ENCODE data around the gene TBC1D5. TPM values are rescaled to one million over a fixed set of nuclear protein-coding genes. Genes with fewer than 3 reads are reported as not detected.

The TBC1D5 gene
- total RNA-seq, 1 experiment from 2014 or later, result 26.1 TPM

DNA sequence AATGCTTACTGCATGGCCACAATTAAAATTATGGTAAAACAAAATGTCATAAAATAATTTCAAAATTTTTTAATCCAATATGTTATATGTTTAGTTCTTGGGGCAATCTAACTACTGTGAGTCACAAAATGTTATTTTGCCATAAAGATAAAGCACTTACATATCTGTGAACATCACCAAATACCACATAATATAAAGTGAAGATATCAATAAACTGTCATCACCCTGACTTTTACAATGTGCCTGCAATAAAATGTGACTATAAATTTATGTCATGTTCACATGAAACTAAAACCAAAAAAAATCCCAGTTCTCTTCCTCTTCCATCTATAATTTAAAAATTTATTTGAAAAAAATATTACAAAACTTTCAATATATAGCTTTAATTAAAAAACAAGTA, 191.8 kb downstream of the TBC1D5 start:
- no peak overlapping the region for H3K4me3 Mint-ChIP-seq
- CTCF ChIA-PET, result no interaction called here
- H3K9me3 Mint-ChIP-seq, result no peaks in the 10 kb centered on the region
- H3K27ac Mint-ChIP-seq, result no peak overlapping the region
- H3K4me1 Mint-ChIP-seq, result peaks cover 50% of the 10 kb centered on the region
- no peaks in the 10 kb centered on the region; the same call in 1 of the 2 replicates for H3K27me3 Mint-ChIP-seq (ENCODE audit: low read depth)
- DNase-seq (ENCODE audit: low spot score) (no peak), ATAC-seq (no peak)
- H3K36me3 Mint-ChIP-seq, result no peaks in the 10 kb centered on the region
- POLR2A ChIA-PET, result no interaction called here
- TF ChIP-seq, protein P1, sequence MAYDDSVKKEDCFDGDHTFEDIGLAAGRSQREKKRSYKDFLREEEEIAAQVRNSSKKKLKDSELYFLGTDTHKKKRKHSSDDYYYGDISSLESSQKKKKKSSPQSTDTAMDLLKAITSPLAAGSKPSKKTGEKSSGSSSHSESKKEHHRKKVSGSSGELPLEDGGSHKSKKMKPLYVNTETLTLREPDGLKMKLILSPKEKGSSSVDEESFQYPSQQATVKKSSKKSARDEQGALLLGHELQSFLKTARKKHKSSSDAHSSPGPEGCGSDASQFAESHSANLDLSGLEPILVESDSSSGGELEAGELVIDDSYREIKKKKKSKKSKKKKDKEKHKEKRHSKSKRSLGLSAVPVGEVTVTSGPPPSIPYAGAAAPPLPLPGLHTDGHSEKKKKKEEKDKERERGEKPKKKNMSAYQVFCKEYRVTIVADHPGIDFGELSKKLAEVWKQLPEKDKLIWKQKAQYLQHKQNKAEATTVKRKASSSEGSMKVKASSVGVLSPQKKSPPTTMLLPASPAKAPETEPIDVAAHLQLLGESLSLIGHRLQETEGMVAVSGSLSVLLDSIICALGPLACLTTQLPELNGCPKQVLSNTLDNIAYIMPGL (CRISPR knock-in tag; IDR thresholded peaks at IDR 0.05), result no peak
- TF ChIP-seq ZNF671 (CRISPR knock-in tag; IDR thresholded peaks at IDR 0.05) (no peak), NR3C1 (CRISPR knock-in tag; conservative IDR thresholded peaks at IDR 0.05; ENCODE audit: low read depth) (no peak), TCF7 (CRISPR knock-in tag; IDR thresholded peaks at IDR 0.05; ENCODE audit: low read depth) (no peak), RELA (CRISPR knock-in tag; IDR thresholded peaks at IDR 0.05; ENCODE audit: borderline replicate concordance) (no peak), PRRX2 (CRISPR knock-in tag; IDR thresholded peaks at IDR 0.05) (no peak), MXD4 (CRISPR knock-in tag; IDR thresholded peaks at IDR 0.05; ENCODE audit: borderline replicate concordance) (no peak), ATF1 (CRISPR knock-in tag; IDR thresholded peaks at IDR 0.05) (no peak), GTF2I (CRISPR knock-in tag; conservative IDR thresholded peaks at IDR 0.05) (no peak), SOX15 (CRISPR knock-in tag; IDR thresholded peaks at IDR 0.05) (no peak), ZNF138 (CRISPR knock-in tag; conservative IDR thresholded peaks at IDR 0.05) (no peak)
- TF ChIP-seq, protein P2, sequence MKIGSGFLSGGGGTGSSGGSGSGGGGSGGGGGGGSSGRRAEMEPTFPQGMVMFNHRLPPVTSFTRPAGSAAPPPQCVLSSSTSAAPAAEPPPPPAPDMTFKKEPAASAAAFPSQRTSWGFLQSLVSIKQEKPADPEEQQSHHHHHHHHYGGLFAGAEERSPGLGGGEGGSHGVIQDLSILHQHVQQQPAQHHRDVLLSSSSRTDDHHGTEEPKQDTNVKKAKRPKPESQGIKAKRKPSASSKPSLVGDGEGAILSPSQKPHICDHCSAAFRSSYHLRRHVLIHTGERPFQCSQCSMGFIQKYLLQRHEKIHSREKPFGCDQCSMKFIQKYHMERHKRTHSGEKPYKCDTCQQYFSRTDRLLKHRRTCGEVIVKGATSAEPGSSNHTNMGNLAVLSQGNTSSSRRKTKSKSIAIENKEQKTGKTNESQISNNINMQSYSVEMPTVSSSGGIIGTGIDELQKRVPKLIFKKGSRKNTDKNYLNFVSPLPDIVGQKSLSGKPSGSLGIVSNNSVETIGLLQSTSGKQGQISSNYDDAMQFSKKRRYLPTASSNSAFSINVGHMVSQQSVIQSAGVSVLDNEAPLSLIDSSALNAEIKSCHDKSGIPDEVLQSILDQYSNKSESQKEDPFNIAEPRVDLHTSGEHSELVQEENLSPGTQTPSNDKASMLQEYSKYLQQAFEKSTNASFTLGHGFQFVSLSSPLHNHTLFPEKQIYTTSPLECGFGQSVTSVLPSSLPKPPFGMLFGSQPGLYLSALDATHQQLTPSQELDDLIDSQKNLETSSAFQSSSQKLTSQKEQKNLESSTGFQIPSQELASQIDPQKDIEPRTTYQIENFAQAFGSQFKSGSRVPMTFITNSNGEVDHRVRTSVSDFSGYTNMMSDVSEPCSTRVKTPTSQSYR (CRISPR knock-in tag; IDR thresholded peaks at IDR 0.05), result no peak
- TF ChIP-seq, protein P3, sequence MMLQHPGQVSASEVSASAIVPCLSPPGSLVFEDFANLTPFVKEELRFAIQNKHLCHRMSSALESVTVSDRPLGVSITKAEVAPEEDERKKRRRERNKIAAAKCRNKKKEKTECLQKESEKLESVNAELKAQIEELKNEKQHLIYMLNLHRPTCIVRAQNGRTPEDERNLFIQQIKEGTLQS (CRISPR knock-in tag; conservative IDR thresholded peaks at IDR 0.05), result no peak
- TF ChIP-seq, protein P4, sequence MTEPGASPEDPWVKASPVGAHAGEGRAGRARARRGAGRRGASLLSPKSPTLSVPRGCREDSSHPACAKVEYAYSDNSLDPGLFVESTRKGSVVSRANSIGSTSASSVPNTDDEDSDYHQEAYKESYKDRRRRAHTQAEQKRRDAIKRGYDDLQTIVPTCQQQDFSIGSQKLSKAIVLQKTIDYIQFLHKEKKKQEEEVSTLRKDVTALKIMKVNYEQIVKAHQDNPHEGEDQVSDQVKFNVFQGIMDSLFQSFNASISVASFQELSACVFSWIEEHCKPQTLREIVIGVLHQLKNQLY (CRISPR knock-in tag; IDR thresholded peaks at IDR 0.05), result no peak
- TF ChIP-seq, protein P5, sequence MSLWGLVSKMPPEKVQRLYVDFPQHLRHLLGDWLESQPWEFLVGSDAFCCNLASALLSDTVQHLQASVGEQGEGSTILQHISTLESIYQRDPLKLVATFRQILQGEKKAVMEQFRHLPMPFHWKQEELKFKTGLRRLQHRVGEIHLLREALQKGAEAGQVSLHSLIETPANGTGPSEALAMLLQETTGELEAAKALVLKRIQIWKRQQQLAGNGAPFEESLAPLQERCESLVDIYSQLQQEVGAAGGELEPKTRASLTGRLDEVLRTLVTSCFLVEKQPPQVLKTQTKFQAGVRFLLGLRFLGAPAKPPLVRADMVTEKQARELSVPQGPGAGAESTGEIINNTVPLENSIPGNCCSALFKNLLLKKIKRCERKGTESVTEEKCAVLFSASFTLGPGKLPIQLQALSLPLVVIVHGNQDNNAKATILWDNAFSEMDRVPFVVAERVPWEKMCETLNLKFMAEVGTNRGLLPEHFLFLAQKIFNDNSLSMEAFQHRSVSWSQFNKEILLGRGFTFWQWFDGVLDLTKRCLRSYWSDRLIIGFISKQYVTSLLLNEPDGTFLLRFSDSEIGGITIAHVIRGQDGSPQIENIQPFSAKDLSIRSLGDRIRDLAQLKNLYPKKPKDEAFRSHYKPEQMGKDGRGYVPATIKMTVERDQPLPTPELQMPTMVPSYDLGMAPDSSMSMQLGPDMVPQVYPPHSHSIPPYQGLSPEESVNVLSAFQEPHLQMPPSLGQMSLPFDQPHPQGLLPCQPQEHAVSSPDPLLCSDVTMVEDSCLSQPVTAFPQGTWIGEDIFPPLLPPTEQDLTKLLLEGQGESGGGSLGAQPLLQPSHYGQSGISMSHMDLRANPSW (CRISPR knock-in tag; conservative IDR thresholded peaks at IDR 0.05; ENCODE audit: low read depth), result no peak
- TF ChIP-seq, protein P6, sequence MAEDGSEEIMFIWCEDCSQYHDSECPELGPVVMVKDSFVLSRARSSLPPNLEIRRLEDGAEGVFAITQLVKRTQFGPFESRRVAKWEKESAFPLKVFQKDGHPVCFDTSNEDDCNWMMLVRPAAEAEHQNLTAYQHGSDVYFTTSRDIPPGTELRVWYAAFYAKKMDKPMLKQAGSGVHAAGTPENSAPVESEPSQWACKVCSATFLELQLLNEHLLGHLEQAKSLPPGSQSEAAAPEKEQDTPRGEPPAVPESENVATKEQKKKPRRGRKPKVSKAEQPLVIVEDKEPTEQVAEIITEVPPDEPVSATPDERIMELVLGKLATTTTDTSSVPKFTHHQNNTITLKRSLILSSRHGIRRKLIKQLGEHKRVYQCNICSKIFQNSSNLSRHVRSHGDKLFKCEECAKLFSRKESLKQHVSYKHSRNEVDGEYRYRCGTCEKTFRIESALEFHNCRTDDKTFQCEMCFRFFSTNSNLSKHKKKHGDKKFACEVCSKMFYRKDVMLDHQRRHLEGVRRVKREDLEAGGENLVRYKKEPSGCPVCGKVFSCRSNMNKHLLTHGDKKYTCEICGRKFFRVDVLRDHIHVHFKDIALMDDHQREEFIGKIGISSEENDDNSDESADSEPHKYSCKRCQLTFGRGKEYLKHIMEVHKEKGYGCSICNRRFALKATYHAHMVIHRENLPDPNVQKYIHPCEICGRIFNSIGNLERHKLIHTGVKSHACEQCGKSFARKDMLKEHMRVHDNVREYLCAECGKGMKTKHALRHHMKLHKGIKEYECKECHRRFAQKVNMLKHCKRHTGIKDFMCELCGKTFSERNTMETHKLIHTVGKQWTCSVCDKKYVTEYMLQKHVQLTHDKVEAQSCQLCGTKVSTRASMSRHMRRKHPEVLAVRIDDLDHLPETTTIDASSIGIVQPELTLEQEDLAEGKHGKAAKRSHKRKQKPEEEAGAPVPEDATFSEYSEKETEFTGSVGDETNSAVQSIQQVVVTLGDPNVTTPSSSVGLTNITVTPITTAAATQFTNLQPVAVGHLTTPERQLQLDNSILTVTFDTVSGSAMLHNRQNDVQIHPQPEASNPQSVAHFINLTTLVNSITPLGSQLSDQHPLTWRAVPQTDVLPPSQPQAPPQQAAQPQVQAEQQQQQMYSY (CRISPR knock-in tag; IDR thresholded peaks at IDR 0.05), result no peak
- TF ChIP-seq, protein P7, sequence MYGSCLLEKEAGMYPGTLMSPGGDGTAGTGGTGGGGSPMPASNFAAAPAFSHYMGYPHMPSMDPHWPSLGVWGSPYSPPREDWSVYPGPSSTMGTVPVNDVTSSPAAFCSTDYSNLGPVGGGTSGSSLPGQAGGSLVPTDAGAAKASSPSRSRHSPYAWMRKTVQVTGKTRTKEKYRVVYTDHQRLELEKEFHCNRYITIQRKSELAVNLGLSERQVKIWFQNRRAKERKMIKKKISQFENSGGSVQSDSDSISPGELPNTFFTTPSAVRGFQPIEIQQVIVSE (CRISPR knock-in tag; IDR thresholded peaks at IDR 0.05; ENCODE audit: borderline replicate concordance), result no peak
- TF ChIP-seq, protein P8, sequence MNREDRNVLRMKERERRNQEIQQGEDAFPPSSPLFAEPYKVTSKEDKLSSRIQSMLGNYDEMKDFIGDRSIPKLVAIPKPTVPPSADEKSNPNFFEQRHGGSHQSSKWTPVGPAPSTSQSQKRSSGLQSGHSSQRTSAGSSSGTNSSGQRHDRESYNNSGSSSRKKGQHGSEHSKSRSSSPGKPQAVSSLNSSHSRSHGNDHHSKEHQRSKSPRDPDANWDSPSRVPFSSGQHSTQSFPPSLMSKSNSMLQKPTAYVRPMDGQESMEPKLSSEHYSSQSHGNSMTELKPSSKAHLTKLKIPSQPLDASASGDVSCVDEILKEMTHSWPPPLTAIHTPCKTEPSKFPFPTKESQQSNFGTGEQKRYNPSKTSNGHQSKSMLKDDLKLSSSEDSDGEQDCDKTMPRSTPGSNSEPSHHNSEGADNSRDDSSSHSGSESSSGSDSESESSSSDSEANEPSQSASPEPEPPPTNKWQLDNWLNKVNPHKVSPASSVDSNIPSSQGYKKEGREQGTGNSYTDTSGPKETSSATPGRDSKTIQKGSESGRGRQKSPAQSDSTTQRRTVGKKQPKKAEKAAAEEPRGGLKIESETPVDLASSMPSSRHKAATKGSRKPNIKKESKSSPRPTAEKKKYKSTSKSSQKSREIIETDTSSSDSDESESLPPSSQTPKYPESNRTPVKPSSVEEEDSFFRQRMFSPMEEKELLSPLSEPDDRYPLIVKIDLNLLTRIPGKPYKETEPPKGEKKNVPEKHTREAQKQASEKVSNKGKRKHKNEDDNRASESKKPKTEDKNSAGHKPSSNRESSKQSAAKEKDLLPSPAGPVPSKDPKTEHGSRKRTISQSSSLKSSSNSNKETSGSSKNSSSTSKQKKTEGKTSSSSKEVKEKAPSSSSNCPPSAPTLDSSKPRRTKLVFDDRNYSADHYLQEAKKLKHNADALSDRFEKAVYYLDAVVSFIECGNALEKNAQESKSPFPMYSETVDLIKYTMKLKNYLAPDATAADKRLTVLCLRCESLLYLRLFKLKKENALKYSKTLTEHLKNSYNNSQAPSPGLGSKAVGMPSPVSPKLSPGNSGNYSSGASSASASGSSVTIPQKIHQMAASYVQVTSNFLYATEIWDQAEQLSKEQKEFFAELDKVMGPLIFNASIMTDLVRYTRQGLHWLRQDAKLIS (CRISPR knock-in tag; IDR thresholded peaks at IDR 0.05; ENCODE audit: borderline replicate concordance), result no peak
- TF ChIP-seq, protein P9, sequence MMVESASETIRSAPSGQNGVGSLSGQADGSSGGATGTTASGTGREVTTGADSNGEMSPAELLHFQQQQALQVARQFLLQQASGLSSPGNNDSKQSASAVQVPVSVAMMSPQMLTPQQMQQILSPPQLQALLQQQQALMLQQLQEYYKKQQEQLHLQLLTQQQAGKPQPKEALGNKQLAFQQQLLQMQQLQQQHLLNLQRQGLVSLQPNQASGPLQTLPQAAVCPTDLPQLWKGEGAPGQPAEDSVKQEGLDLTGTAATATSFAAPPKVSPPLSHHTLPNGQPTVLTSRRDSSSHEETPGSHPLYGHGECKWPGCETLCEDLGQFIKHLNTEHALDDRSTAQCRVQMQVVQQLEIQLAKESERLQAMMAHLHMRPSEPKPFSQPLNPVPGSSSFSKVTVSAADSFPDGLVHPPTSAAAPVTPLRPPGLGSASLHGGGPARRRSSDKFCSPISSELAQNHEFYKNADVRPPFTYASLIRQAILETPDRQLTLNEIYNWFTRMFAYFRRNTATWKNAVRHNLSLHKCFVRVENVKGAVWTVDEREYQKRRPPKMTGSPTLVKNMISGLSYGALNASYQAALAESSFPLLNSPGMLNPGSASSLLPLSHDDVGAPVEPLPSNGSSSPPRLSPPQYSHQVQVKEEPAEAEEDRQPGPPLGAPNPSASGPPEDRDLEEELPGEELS (CRISPR knock-in tag; IDR thresholded peaks at IDR 0.05), result no peak

Measured in WTC11 (cell line).